BE2C (cell line): ENCODE results near the gene AMOTL2.

Source experiments
- DNase-seq: peaks from one replicate; pipeline ENCODE4 v3.0.0-alpha.2; 2020
- H3K27me3 ChIP-seq: fragments of 250-450 bp; sonication (Bioruptor Pico); 2 replicates; pipeline ENCODE4 v1.5.1; 2020; ENCODE audit warnings: mild to moderate bottlenecking
- H3K36me3 ChIP-seq: fragments of 250-450 bp; sonication (Bioruptor Pico); 2 replicates; pipeline ENCODE4 v1.5.1; 2020; ENCODE audit warnings: mild to moderate bottlenecking
- H3K4me1 ChIP-seq: fragments of 250-450 bp; sonication (Bioruptor Pico); 2 replicates; pipeline ENCODE4 v1.5.1; 2020
- H3K4me3 ChIP-seq: 2 replicates; pipeline ENCODE4 v1.5.1; 2011; ENCODE audit warnings: low read depth, low read length
- H3K9me3 ChIP-seq: fragments of 250-450 bp; sonication (Bioruptor Pico); 2 replicates; pipeline ENCODE4 v1.5.1; 2020
- CTCF ChIP-seq: IDR thresholded peaks from 2 replicates; pipeline ENCODE4 v1.5.1; 2012; ENCODE audit warnings: mild to moderate bottlenecking, low read depth, low read length

The AMOTL2 gene

DNA sequence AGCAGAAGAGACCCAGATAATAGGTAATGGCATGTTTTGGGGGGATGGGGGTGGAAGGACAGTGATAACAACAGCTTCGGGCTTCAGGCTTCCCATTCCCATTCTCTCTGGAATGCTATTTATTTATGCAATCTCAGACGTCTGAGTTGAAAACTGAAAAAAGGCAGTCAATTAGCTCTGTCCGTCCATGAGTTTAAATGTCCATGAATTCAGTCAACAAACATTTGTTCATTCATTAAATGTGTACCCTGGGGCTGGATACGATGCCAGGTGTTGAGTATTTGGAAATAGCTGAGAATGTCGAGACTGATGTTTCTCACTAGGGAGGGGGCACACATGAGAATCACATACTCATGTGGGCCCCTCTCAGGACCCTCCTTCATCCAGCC, 42.4 kb downstream of the AMOTL2 start:
- no peaks in the 10 kb centered on the region for H3K9me3 ChIP-seq
- no peak for DNase-seq
- no peaks in the 10 kb centered on the region for H3K36me3 ChIP-seq
- H3K4me1 ChIP-seq: no peaks in the 10 kb centered on the region
- no peak for TF ChIP-seq CTCF
- no peak overlapping the region for H3K4me3 ChIP-seq
- H3K27me3 ChIP-seq: no peaks in the 10 kb centered on the region

DNA sequence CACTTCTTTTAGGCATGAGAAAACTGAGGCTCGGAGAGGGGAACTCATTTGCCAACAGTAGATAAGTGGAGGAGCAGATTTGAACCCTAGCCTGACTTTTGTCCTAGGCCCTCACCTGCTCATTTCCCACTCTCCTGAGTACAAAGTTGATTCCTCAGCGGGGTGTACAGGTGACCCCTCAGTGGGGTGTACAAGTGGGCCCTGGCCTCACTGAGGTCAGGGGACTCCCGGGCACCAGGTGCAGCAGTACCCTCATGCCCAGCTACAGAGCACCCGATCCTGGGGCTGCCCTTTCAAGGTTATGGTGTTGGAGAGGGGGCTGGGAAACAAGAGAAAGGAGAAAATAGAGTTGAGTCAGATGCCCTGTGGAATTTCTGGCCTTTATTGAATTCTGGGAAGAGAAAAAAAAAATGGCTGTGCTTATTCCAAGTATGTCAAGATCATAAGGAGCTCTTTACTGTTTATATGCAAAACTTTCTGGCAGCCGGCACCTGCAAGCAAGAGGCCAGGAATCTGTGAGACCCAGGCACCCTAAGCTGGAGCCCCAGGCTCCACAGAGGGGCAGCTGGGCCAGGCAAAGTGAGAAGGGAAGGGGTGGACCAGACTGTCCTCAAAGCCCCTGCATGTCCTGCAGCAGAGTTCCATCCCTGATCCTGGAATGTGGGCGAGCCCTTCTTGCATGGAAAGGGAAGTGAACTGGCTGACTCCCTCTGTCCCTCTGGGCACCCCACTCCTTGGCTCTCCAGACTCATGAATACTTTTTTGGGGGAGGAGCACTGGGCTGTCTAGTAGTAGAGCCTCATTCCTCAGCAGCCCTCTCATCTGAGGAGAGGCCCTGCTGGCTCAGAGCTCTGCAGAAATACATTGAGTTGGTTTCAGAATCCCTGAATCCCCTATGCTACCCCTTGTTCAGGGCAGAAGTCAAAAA, 43.1 kb downstream of the AMOTL2 start:
- no peak overlapping the region for H3K4me3 ChIP-seq
- no peaks in the 10 kb centered on the region for H3K4me1 ChIP-seq
- DNase-seq: no peak
- H3K27me3 ChIP-seq: no peaks in the 10 kb centered on the region
- TF ChIP-seq CTCF: no peak
- no peaks in the 10 kb centered on the region for H3K36me3 ChIP-seq
- no peaks in the 10 kb centered on the region for H3K9me3 ChIP-seq

GRCh38 chr3:134328846-134329245, 45.4 kb downstream of the AMOTL2 start:
- Histone ChIP-seq H3K4me3 (no peak overlapping the region), H3K9me3 (no peaks in the 10 kb centered on the region), H3K4me1 (no peaks in the 10 kb centered on the region), H3K36me3 (no peaks in the 10 kb centered on the region), H3K27me3 (no peaks in the 10 kb centered on the region; the same call in 1 of the 2 replicates)
- no peak for DNase-seq
- no peak for TF ChIP-seq CTCF

- no peaks in the 10 kb centered on the region for H3K36me3 ChIP-seq
- no peaks in the 10 kb centered on the region; the same call in 1 of the 2 replicates for H3K27me3 ChIP-seq
- H3K9me3 ChIP-seq: no peaks in the 10 kb centered on the region
- H3K4me3 ChIP-seq: no peak overlapping the region
- TF ChIP-seq CTCF: no peak
- no peaks in the 10 kb centered on the region for H3K4me1 ChIP-seq
- DNase-seq: no peak
Measured at GRCh38 chr3:134328147-134328591, 46.1 kb downstream of the AMOTL2 start.

DNA sequence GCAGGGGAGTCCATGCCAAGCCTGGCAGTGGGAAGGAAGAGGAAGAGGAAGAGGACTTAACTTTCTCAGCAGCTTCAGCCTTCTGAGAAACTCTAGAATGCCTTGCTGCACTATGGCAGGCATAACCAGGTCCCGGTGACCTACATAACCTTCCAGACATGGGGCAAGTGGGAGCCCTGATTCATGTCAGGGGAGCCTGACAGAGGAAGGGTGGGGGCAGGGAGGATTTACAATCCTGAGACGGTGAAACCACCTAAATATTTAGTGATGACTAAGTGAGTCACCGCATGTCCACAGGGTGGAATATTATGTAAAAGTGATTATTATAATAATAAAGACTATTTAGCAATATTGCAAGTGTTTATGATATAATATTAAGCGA, 46.7 kb downstream of the AMOTL2 start:
- Histone ChIP-seq H3K4me1 (no peaks in the 10 kb centered on the region), H3K4me3 (no peak overlapping the region), H3K9me3 (no peaks in the 10 kb centered on the region), H3K36me3 (no peaks in the 10 kb centered on the region), H3K27me3 (no peaks in the 10 kb centered on the region; the same call in 1 of the 2 replicates)
- no peak for DNase-seq
- TF ChIP-seq CTCF: no peak
